Measurements from ENCODE around the gene ABR. TPM values are rescaled to one million over a fixed set of nuclear protein-coding genes. Genes with fewer than 3 reads are reported as not detected.

The ABR gene
- total RNA-seq, 2 donors from 2014 or later: 79.1 to 80.5 TPM

- no peak for ATAC-seq
- H3K27ac Mint-ChIP-seq: no peak overlapping the region
- no peak for DNase-seq (ENCODE audit: low spot score)
- no peaks in the 10 kb centered on the region for H3K36me3 Mint-ChIP-seq
- no peak overlapping the region for H3K4me3 Mint-ChIP-seq
- no peaks in the 10 kb centered on the region for H3K27me3 Mint-ChIP-seq
- H3K4me1 Mint-ChIP-seq (ENCODE audit: low read depth in 2 of 2): peaks cover 6 to 20% of the 10 kb centered on the region in 2 donors
- no peaks in the 10 kb centered on the region for H3K9me3 Mint-ChIP-seq
These were observed 88.6 kb downstream of the ABR start for GRCh38 chr17:1091190-1091534.

GRCh38 chr17:1090465-1091189 lies 89.2 kb downstream of the ABR start:
- no peaks in the 10 kb centered on the region for H3K27me3 Mint-ChIP-seq
- no peak overlapping the region for H3K27ac Mint-ChIP-seq
- DNase-seq (ENCODE audit: low spot score) (no peak), ATAC-seq (no peak)
- no peaks in the 10 kb centered on the region for H3K36me3 Mint-ChIP-seq
- no peaks in the 10 kb centered on the region for H3K9me3 Mint-ChIP-seq
- H3K4me3 Mint-ChIP-seq: no peak overlapping the region
- H3K4me1 Mint-ChIP-seq (ENCODE audit: low read depth in 2 of 2): peaks cover under 1 to 15% of the 10 kb centered on the region in 2 donors

- peaks cover 0 to 14% of the 10 kb centered on the region in 2 donors for H3K4me1 Mint-ChIP-seq (ENCODE audit: low read depth in 2 of 2)
- no peaks in the 10 kb centered on the region for H3K27me3 Mint-ChIP-seq
- no peak for ATAC-seq
- DNase-seq (ENCODE audit: low spot score): no peak
- H3K9me3 Mint-ChIP-seq: no peaks in the 10 kb centered on the region
- no peak overlapping the region for H3K4me3 Mint-ChIP-seq
- H3K36me3 Mint-ChIP-seq: no peaks in the 10 kb centered on the region
- H3K27ac Mint-ChIP-seq: no peak overlapping the region
These were observed 89.9 kb downstream of the ABR start for GRCh38 chr17:1089915-1090314.

- Mint-ChIP-seq H3K36me3 (no peaks in the 10 kb centered on the region), H3K4me1 (ENCODE audit: low read depth in 2 of 2) (peaks cover 0 to 5% of the 10 kb centered on the region in 2 donors), H3K4me3 (no peak overlapping the region), H3K27ac (no peak overlapping the region), H3K9me3 (no peaks in the 10 kb centered on the region), H3K27me3 (no peaks in the 10 kb centered on the region)
- ATAC-seq (peak in 1 of 2 donors; percentile 26), DNase-seq (ENCODE audit: low spot score) (no peak)
These were observed 92.2 kb downstream of the ABR start for GRCh38 chr17:1087381-1088241.

- Mint-ChIP-seq H3K4me3 (no peak overlapping the region), H3K4me1 (ENCODE audit: low read depth in 2 of 2) (no peaks in the 10 kb centered on the region), H3K27me3 (no peaks in the 10 kb centered on the region), H3K36me3 (no peaks in the 10 kb centered on the region), H3K9me3 (no peaks in the 10 kb centered on the region), H3K27ac (no peak overlapping the region)
- DNase-seq (ENCODE audit: low spot score): no peak
- no peak for ATAC-seq
These were observed 96.2 kb downstream of the ABR start for GRCh38 chr17:1083451-1084187.

- H3K27ac Mint-ChIP-seq: no peak overlapping the region
- DNase-seq (ENCODE audit: low spot score): no peak
- ATAC-seq: no peak
- H3K4me1 Mint-ChIP-seq (ENCODE audit: low read depth in 2 of 2): no peaks in the 10 kb centered on the region
- H3K36me3 Mint-ChIP-seq: no peaks in the 10 kb centered on the region
- no peaks in the 10 kb centered on the region for H3K9me3 Mint-ChIP-seq
- H3K27me3 Mint-ChIP-seq: no peaks in the 10 kb centered on the region
- no peak overlapping the region for H3K4me3 Mint-ChIP-seq
These were observed 97.2 kb downstream of the ABR start for GRCh38 chr17:1082579-1082978.

- Mint-ChIP-seq H3K27ac (no peak overlapping the region), H3K4me3 (no peak overlapping the region), H3K27me3 (no peaks in the 10 kb centered on the region), H3K9me3 (no peaks in the 10 kb centered on the region), H3K36me3 (no peaks in the 10 kb centered on the region), H3K4me1 (ENCODE audit: low read depth in 2 of 2) (no peaks in the 10 kb centered on the region)
- no peak for ATAC-seq
- no peak for DNase-seq (ENCODE audit: low spot score)
These were observed 100.8 kb downstream of the ABR start for GRCh38 chr17:1078831-1079561.

GRCh38 chr17:1077986-1078711 lies 101.6 kb downstream of the ABR start:
- Mint-ChIP-seq H3K36me3 (no peaks in the 10 kb centered on the region), H3K4me1 (ENCODE audit: low read depth in 2 of 2) (no peaks in the 10 kb centered on the region), H3K9me3 (no peaks in the 10 kb centered on the region), H3K27me3 (no peaks in the 10 kb centered on the region), H3K4me3 (no peak overlapping the region), H3K27ac (no peak overlapping the region)
- no peak for ATAC-seq
- no peak for DNase-seq (ENCODE audit: low spot score)

GRCh38 chr17:1077581-1077985 lies 102.2 kb downstream of the ABR start:
- H3K4me1 Mint-ChIP-seq (ENCODE audit: low read depth in 2 of 2): no peaks in the 10 kb centered on the region
- H3K27me3 Mint-ChIP-seq: no peaks in the 10 kb centered on the region
- no peaks in the 10 kb centered on the region for H3K36me3 Mint-ChIP-seq
- no peak overlapping the region for H3K27ac Mint-ChIP-seq
- H3K9me3 Mint-ChIP-seq: no peaks in the 10 kb centered on the region
- DNase-seq (ENCODE audit: low spot score): no peak
- ATAC-seq: no peak
- H3K4me3 Mint-ChIP-seq: no peak overlapping the region

GRCh38 chr17:1076982-1077302 lies 102.8 kb downstream of the ABR start:
- no peak for ATAC-seq
- Mint-ChIP-seq H3K27ac (no peak overlapping the region), H3K4me1 (ENCODE audit: low read depth in 2 of 2) (no peaks in the 10 kb centered on the region), H3K4me3 (no peak overlapping the region), H3K27me3 (no peaks in the 10 kb centered on the region), H3K36me3 (no peaks in the 10 kb centered on the region), H3K9me3 (no peaks in the 10 kb centered on the region)
- no peak for DNase-seq (ENCODE audit: low spot score)

GRCh38 chr17:1076299-1076981 lies 103.3 kb downstream of the ABR start:
- Mint-ChIP-seq H3K4me1 (ENCODE audit: low read depth in 2 of 2) (no peaks in the 10 kb centered on the region), H3K27ac (no peak overlapping the region), H3K9me3 (no peaks in the 10 kb centered on the region), H3K27me3 (no peaks in the 10 kb centered on the region), H3K36me3 (no peaks in the 10 kb centered on the region), H3K4me3 (no peak overlapping the region)
- ATAC-seq (no peak), DNase-seq (ENCODE audit: low spot score) (no peak)

- H3K27me3 Mint-ChIP-seq: no peaks in the 10 kb centered on the region
- ATAC-seq (no peak), DNase-seq (ENCODE audit: low spot score) (no peak)
- H3K36me3 Mint-ChIP-seq: no peaks in the 10 kb centered on the region
- no peak overlapping the region for H3K27ac Mint-ChIP-seq
- no peaks in the 10 kb centered on the region for H3K9me3 Mint-ChIP-seq
- no peaks in the 10 kb centered on the region for H3K4me1 Mint-ChIP-seq (ENCODE audit: low read depth in 2 of 2)
- H3K4me3 Mint-ChIP-seq: no peak overlapping the region
These were observed 104.7 kb downstream of the ABR start for GRCh38 chr17:1074886-1075605.
